Effector CD4-positive, alpha-beta T cell (primary cell): ENCODE measurements around the gene DIDO1.

Experiments
- DNase-seq: peaks from one replicate; pipeline ENCODE4 v3.0.0-alpha.2; 2020

Gene DIDO1

GRCh38 chr20:62908971-62909791 is 17.1 kb downstream of the DIDO1 start:
- no peak for DNase-seq

DNA sequence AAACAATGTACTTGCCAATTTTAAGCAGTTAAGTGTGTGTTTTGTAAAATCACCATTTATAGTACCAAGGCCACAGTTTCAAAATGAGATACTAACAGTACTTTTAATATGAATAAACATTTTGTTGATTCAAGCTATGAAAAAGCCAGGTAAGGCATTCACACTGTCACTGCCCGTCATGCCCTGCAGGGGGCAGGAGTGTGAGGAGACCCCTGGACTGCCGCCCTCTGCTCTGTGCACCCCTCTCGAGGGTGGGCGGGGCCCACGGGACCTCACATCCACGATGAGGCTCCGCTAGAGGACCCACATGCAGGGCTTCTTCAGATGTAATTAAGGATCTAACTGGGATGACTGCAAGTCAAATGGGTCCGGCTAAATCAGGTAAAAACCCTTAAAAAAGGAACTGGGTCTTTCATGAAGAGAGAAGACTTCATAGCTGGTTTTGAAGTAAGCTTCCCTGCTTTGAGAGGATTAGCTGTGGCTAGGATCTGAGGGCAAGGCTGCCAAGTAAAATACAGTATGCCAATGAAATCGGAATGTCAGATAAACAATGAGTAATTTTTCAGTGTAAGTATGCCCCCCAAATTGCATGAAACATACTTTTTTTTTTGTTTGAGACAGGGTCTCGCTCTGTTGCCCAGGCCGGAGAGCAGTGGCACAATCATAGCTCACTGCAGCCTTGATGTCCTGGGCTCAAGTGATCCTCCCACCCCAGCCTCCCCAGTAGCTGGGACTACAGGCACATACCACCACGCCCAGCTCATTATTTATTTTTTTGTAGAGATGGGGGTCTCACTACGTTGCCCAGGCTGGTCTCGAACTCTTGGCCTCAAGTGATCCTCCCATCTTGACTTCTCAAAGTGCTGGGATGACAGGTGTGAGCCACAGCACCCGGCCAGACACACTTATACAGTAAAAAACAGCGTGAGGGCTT is 18.7 kb downstream of the DIDO1 start:
- no peak for DNase-seq

GRCh38 chr20:62906647-62907375 is 19.5 kb downstream of the DIDO1 start:
- DNase-seq, result no peak

GRCh38 chr20:62906209-62906608 is 20.1 kb downstream of the DIDO1 start:
- DNase-seq, result no peak

- no peak for DNase-seq
Measured at GRCh38 chr20:62905536-62906117, 20.7 kb downstream of the DIDO1 start.

DNA sequence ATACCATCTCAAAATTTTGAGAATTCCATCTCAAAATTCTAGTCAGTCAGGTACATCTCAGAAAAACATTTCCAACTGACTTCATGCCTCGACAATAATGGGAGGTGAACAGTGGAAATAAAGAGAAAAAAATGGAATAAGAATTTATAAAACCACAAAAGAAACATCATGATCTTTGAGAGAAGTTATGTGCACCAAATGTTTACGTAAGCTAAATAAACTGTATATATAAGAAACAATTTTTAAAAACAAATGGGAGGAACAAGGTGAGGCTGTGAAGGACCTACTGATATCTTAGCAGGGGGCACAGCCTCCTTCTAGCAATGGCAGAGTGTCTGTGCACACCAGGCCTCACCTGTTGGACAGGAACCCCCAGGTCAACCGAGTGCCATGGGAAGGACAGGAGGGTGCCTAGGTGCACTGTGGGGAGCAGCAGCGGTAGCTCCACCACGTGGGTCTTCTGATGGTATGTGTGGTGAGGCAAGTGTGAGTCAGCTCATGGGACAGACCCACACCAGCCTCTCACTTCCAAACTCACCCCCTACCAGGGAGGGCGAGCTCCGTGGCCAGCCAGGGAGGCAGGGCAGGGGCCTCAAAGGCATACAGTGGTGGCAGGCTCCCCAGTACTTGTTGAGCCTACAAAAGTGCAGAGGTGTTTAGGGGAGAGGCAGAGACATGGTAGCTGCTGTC is 23.2 kb downstream of the DIDO1 start:
- DNase-seq, result no peak

DNA sequence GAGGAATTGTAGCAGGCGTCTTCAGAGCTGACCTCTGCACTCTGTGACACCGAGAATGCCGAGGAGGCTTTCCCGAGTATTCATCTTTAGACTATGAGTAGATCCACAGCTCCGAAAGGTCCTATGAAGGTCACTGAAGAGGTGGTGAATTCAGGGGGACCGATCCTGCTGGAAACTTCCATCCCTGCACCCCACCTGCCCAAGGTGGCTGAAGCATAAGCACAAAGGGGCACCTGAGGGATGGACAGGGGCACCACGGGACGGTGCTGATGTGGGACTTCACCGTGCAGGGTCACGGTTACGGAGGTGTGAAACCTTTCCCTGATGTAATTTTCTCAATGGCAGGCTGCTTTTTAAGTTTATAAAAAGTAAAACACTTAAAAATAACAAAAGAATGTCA is 24.4 kb downstream of the DIDO1 start:
- no peak for DNase-seq

DNA sequence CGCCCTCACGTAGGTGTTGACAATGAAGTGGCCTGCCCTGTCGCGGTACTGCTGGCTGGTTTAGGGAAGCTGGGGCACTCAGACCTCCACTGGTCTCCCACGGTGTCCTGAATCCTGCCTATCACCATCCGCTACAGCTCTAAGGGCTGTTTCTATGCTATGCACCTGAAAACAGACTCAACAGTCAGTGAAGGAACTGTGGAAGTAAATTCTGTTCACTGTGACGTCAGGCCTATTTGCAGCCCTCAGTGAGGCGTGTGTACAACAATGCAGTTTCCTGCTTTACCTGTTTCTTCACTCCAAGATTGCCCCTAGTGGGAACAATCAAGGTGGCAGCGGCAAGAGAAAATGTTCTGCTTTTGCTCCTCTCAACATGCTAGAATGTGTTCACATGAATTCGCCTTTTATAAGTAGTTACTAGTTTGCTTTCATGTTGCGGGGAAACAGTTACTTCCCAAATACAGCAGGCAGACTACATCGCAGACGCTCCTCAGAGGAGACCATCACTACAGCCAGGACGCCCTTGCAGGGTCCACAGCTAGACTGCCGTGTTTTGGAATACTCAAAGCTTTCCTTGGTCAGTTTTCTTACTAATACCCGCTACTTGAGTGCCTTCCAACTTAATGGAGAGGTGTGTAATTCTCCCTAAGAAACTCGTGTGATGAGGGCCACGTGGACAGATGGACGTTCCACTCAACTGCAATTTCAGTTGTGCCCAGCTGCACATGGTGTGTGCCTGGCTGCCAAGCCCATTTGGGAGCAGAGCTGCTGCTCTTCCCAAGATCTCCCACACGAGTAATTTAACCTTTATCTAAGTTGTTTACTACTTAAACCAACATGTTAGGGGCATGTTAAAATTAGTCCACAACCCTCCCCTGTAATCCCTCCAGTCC is 25.4 kb downstream of the DIDO1 start:
- no peak for DNase-seq

GRCh38 chr20:62900052-62900691 is 26.1 kb downstream of the DIDO1 start:
- DNase-seq, result peak; percentile 68

DNA sequence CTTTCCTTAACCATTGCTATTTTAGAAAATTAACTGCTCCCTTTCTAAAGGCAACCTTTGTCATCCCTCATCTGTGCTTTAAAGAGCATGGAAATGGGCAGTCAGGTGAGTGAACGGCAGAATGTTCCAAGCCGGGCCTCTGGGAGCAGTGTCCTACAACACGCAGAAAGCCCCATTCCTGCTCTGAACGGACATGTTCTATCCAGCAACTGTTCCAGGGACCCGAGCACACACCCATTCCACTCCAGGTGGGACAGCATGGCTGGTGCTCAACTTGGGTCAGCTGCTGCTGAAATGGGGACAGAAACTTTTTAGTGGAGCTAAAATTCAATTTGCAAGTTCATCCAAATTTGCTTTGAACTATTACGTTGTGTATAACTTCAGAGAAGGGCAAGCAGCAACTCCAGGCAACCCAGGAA is 26.7 kb downstream of the DIDO1 start:
- no peak for DNase-seq

DNA sequence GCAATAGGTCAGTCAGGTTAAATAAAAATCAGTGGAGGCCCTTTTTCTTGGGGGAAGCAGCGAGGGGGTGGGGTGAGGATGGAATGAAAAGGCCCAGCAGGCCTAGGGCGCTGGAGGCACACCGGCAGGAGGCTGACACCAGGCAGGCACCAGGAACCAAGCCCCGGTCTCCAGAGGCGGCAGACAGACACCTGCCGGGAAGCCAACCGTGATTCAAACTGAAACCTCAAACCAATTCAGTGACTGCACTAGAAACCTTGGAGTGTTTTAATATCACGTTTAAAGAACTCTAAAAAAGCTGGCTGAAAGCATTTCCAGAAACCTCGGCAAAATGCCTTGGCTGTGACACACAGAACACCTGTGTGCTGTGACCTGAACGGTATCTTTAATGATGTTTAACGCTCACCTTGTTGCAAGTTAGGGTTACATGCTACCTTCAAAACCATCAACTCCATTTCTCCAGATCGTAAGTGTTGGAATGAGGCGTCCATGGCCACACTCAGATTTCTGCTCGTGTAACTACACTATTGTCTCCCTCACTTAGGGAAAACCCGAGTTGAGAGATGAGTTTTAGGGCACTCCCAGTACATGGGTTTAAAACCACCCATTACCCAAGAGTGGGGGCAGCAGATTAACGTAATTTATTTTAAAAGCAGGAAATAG is 27.2 kb downstream of the DIDO1 start:
- no peak for DNase-seq

DNA sequence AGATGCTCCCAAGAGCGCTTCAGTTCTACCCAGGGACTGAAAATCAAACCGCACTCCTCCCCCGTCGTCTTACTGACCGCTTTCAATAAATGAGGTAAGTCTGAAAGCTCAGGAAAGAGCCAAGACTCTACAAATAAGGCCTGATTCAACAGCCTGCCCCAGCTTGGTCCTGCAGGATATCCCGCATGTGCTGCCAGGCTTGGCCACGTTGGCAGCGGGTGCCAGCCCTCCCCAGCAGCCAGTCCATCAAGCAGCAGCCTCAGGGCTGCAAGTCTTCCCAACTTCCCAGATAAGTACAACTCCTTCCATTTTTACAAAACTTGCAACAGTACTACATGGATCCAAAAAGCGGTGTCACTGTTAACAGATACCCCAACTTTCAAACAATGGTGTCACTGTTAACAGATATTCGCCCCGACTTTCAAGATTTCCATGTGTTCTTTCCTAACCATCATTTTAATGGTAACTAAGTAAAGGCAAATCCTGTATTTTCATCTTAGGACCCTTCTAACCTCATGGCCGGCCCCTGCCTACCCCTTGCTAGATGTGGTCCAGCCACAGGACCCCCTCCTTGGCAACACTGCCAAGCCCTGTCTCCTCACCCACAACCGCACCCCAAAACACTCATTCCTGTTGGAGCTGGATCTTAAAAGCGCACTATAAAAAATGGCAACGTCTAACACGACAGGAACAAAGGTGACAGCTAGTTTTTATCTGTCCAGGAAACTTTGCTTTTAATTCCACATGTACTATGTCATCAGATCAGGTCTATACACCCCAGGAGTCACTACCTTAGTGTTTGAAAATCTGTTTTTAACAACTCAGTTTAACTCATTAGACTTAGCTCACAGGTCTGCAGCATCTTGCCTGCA is 28.0 kb downstream of the DIDO1 start:
- no peak for DNase-seq

- no peak for DNase-seq
Measured at GRCh38 chr20:62897666-62898065, 28.6 kb downstream of the DIDO1 start.

- DNase-seq, result no peak
Measured at GRCh38 chr20:62896526-62896925, 29.8 kb downstream of the DIDO1 start.

DNA sequence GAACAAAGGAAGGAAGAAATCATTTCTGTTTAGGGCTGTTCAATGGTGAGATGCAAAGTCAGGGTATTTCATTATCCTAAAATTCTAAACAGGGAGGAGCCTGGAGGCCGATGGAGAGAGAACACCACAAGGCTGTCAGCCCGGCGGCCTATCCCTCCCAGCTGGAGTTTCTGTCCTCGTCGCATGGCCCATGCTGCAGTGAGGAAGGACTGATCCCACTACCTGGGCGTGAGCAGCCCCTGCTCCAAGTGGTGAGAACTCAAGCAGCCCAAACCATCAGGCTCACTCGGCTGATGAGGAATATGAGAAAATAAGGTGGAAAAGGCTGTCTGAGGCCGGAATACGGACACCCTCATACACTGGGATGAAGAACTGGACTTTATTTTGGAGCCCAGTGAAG is 30.8 kb downstream of the DIDO1 start:
- DNase-seq, result no peak

DNA sequence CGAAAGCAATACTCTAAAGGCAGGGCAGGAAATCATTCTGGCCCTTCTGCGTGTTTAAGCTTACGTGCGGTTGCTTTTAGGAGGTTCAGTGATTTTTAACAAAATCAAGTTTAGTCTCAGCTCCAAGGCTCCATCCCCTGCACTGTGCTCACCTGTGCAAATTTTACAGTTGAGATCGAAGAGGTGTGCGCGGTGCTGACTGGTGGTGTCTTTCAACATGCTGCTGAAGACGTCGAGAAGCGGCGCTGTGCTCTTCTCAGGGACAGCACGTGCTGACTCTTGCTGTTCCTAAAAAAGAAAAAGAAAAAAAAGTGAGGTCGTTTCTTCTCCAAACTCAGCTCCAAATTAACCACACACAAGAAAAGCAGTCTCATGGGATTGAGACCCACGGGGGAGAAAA is 32.0 kb downstream of the DIDO1 start:
- DNase-seq, result no peak

DNA sequence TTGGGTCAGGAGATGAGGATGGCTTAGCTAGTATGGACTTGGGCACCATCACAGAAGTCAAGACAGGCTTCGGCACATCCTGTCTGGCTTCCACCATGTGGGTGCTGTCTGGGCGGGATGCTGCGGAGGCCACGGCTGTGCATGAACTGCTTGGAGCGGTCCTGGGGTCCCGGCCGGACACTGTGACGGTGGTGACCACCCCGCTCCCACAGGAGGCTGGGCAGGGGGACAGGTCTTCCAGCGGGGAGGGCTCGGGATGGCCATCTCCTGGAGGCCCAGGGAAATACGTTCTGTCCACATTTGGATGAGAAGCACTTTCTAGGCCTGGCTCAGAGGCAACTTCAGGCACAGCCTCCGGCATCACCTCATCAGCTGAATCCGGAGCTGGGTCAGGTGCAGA is 32.6 kb downstream of the DIDO1 start:
- DNase-seq, result no peak

- no peak for DNase-seq
Measured at GRCh38 chr20:62892348-62893304, 33.7 kb downstream of the DIDO1 start.
